SK-N-SH treated with all-trans-retinoic acid at 6 μM for 48 hours (cell line): Measurements from ENCODE around the gene SYNE2.

ENCODE experiments used
- ATAC-seq: fragments of 200-7000 bp; cut with Tn5 transposase; 3 replicates; pipeline ENCODE4 v1.9.1; 2020; ENCODE audit warnings: mild to moderate bottlenecking, moderate library complexity
- BACH2 ChIP-seq: fragments of 250-450 bp; sonication (Bioruptor Pico); IDR thresholded peaks from 2 replicates; pipeline ENCODE4 v1.9.0; 2021; ENCODE audit warnings: mild to moderate bottlenecking, borderline replicate concordance
- CREB5 ChIP-seq: fragments of 250-450 bp; sonication (Bioruptor Pico); IDR thresholded peaks from 2 replicates; pipeline ENCODE4 v1.5.1; 2020; ENCODE audit warnings: low read depth, mild to moderate bottlenecking, moderate library complexity
- CSDC2 ChIP-seq: fragments of 250-450 bp; sonication (Bioruptor Pico); IDR thresholded peaks from 2 replicates; pipeline ENCODE4 v1.5.0; 2020; ENCODE audit warnings: mild to moderate bottlenecking, moderate library complexity
- CSRNP3 ChIP-seq: fragments of 250-450 bp; sonication (Bioruptor Pico); IDR thresholded peaks from 2 replicates; pipeline ENCODE4 v1.5.1; 2021; ENCODE audit warnings: mild to moderate bottlenecking, moderate library complexity
- ESRRG ChIP-seq: fragments of 250-450 bp; sonication (Bioruptor Pico); IDR thresholded peaks from 2 replicates; pipeline ENCODE4 v1.6.1; 2021; ENCODE audit warnings: mild to moderate bottlenecking
- GLIS3 ChIP-seq: fragments of 250-450 bp; sonication (Bioruptor Pico); IDR thresholded peaks from 2 replicates; pipeline ENCODE4 v1.5.0; 2020; ENCODE audit warnings: mild to moderate bottlenecking, moderate library complexity
- ISL1 ChIP-seq: fragments of 250-450 bp; sonication (Bioruptor Pico); IDR thresholded peaks from 2 replicates; pipeline ENCODE4 v2.1.2; 2022; ENCODE audit warnings: mild to moderate bottlenecking, moderate library complexity
- OSR1 ChIP-seq: fragments of 250-450 bp; sonication (Bioruptor Pico); IDR thresholded peaks from 2 replicates; pipeline ENCODE4 v1.8.0; 2022; ENCODE audit warnings: moderate library complexity, mild to moderate bottlenecking, inconsistent platforms
- PATZ1 ChIP-seq: fragments of 250-450 bp; sonication (Bioruptor Pico); IDR thresholded peaks from 2 replicates; pipeline ENCODE4 v1.8.0; 2020; ENCODE audit warnings: mild to moderate bottlenecking, moderate library complexity, borderline replicate concordance
- POU6F1 ChIP-seq: fragments of 250-450 bp; sonication (Bioruptor Pico); IDR thresholded peaks from 2 replicates; pipeline ENCODE4 v1.8.0; 2021; ENCODE audit warnings: low read depth, mild to moderate bottlenecking, moderate library complexity, borderline replicate concordance
- PPARA ChIP-seq: fragments of 250-450 bp; sonication (Bioruptor Pico); IDR thresholded peaks from 2 replicates; pipeline ENCODE4 v1.5.0; 2020; ENCODE audit warnings: mild to moderate bottlenecking, borderline replicate concordance
- SNAI2 ChIP-seq: fragments of 250-450 bp; sonication (Bioruptor Pico); IDR thresholded peaks from 2 replicates; pipeline ENCODE4 v1.5.0; 2020; ENCODE audit warnings: mild to moderate bottlenecking, moderate library complexity
- TCF4 ChIP-seq: fragments of 250-450 bp; sonication (Bioruptor Pico); IDR thresholded peaks from 2 replicates; pipeline ENCODE4 v1.8.0; 2021; ENCODE audit warnings: mild to moderate bottlenecking, moderate library complexity, borderline replicate concordance
- TOX ChIP-seq: fragments of 250-450 bp; sonication (Bioruptor Pico); IDR thresholded peaks from 2 replicates; pipeline ENCODE4 v1.8.0; 2021; ENCODE audit warnings: mild to moderate bottlenecking, moderate library complexity, borderline replicate concordance
- TSHZ2 ChIP-seq: fragments of 250-450 bp; sonication (Bioruptor Pico); IDR thresholded peaks from 2 replicates; pipeline ENCODE4 v1.5.0; 2020; ENCODE audit warnings: mild to moderate bottlenecking, moderate library complexity
- ZC3H10 ChIP-seq: fragments of 250-450 bp; sonication (Bioruptor Pico); IDR thresholded peaks from 2 replicates; pipeline ENCODE4 v1.5.1; 2021; ENCODE audit warnings: mild to moderate bottlenecking, moderate library complexity
- ZFP3 ChIP-seq: fragments of 250-450 bp; sonication (Bioruptor Pico); IDR thresholded peaks from 2 replicates; pipeline ENCODE4 v1.5.0; 2020; ENCODE audit warnings: mild to moderate bottlenecking, moderate library complexity
- ZFP30 ChIP-seq: fragments of 450-650 bp; formaldehyde crosslinking; IDR thresholded peaks from 2 replicates; pipeline ENCODE4 v1.5.0; 2022; ENCODE audit warnings: mild to moderate bottlenecking, moderate library complexity
- ZNF565 ChIP-seq: fragments of 450-650 bp; formaldehyde crosslinking; conservative IDR thresholded peaks from 2 replicates; pipeline ENCODE4 v1.5.0; 2020; ENCODE audit warnings: low read depth, mild to moderate bottlenecking, moderate library complexity
- ZNF70 ChIP-seq: fragments of 450-650 bp; formaldehyde crosslinking; IDR thresholded peaks from 2 replicates; pipeline ENCODE4 v1.5.0; 2020; ENCODE audit warnings: mild to moderate bottlenecking, moderate library complexity
- ZNF8 ChIP-seq: fragments of 450-650 bp; formaldehyde crosslinking; IDR thresholded peaks from 2 replicates; pipeline ENCODE4 v1.5.0; 2020; ENCODE audit warnings: mild to moderate bottlenecking, moderate library complexity

Gene SYNE2

GRCh38 chr14:64118892-64119291 is 266.1 kb downstream of the SYNE2 start (continued):
- TF ChIP-seq POU6F1 (no peak), CREB5 (no peak), ZNF565 (no peak), PPARA (CRISPR knock-in tag) (no peak), ZC3H10 (CRISPR knock-in tag) (no peak), OSR1 (CRISPR knock-in tag) (no peak), CSDC2 (no peak), ISL1 (CRISPR knock-in tag) (no peak), TCF4 (CRISPR knock-in tag) (no peak), ZFP3 (no peak), ZNF70 (CRISPR knock-in tag) (no peak), SNAI2 (CRISPR knock-in tag) (no peak), CSRNP3 (CRISPR knock-in tag) (no peak)
- TF ChIP-seq, all 23 proteins: peak for 0

GRCh38 chr14:64119500-64119899 is 266.7 kb downstream of the SYNE2 start:
- no peak for ATAC-seq
- TF ChIP-seq TSHZ2 (CRISPR knock-in tag) (no peak), TCF4 (CRISPR knock-in tag) (no peak), ISL1 (CRISPR knock-in tag) (no peak), ESRRG (CRISPR knock-in tag) (no peak), CSDC2 (no peak), CREB5 (no peak), ZNF565 (no peak), ZNF8 (CRISPR knock-in tag) (no peak), POU6F1 (no peak), OSR1 (CRISPR knock-in tag) (no peak), CSRNP3 (CRISPR knock-in tag) (no peak), GLIS3 (no peak), PATZ1 (CRISPR knock-in tag) (no peak), TOX (no peak), BACH2 (CRISPR knock-in tag) (no peak), PPARA (CRISPR knock-in tag) (no peak), ZFP30 (CRISPR knock-in tag) (no peak), SNAI2 (CRISPR knock-in tag) (no peak), ZC3H10 (CRISPR knock-in tag) (no peak)
